MM.1S (cell line): ENCODE measurements around the gene SIPA1L2.

Experiments
- DNase-seq: peaks from one replicate; pipeline ENCODE4 v3.0.0-alpha.2; 2015
- H2AFZ ChIP-seq: fragments of 300-600 bp; sonication (generic); 2 replicates; pipeline ENCODE4 v1.6.0; 2016; ENCODE audit warnings: antibody characterized with exemption, low read length
- H3F3A ChIP-seq: fragments of 300-600 bp; sonication (generic); 2 replicates; pipeline ENCODE4 v1.6.1; 2016; ENCODE audit warnings: mild to moderate bottlenecking, antibody characterized with exemption, low read length, moderate library complexity, mixed read lengths; ENCODE audit not compliant: insufficient read depth
- H3K27ac ChIP-seq: fragments of 300-600 bp; sonication (generic); 2 replicates; pipeline ENCODE4 v1.5.1; 2016; ENCODE audit warnings: mild to moderate bottlenecking, low read length
- H3K27me3 ChIP-seq: fragments of 300-600 bp; sonication (generic); replicated peaks from 2 replicates; pipeline ENCODE4 v1.6.0; 2016; ENCODE audit warnings: low read length; ENCODE audit not compliant: insufficient read depth
- H3K36me3 ChIP-seq: fragments of 300-600 bp; sonication (generic); replicated peaks from 2 replicates; pipeline ENCODE4 v1.6.1; 2016; ENCODE audit warnings: mild to moderate bottlenecking, low read length, mixed read lengths; ENCODE audit not compliant: insufficient read depth
- H3K4me1 ChIP-seq: fragments of 300-600 bp; sonication (generic); 2 replicates; pipeline ENCODE4 v1.6.1; 2016; ENCODE audit warnings: low read length, mixed read lengths
- H3K4me2 ChIP-seq: fragments of 300-600 bp; sonication (generic); 2 replicates; pipeline ENCODE4 v1.6.0; 2016; ENCODE audit warnings: low read depth, low read length
- H3K4me3 ChIP-seq: fragments of 300-600 bp; sonication (generic); 2 replicates; pipeline ENCODE4 v1.5.1; 2016; ENCODE audit warnings: low read length, mixed read lengths
- H3K79me2 ChIP-seq: fragments of 300-600 bp; sonication (generic); 2 replicates; pipeline ENCODE4 v1.6.1; 2016; ENCODE audit warnings: mixed run types, low read length, mixed read lengths
- H3K9ac ChIP-seq: fragments of 300-600 bp; sonication (generic); 2 replicates; pipeline ENCODE4 v1.6.1; 2016; ENCODE audit warnings: low read length, mixed read lengths
- H3K9me2 ChIP-seq: fragments of 300-600 bp; sonication (generic); replicated peaks from 2 replicates; pipeline ENCODE4 v1.6.1; 2016; ENCODE audit warnings: mild to moderate bottlenecking, low read length, mixed read lengths; ENCODE audit not compliant: insufficient read depth
- H3K9me3 ChIP-seq: fragments of 300-600 bp; sonication (generic); replicated peaks from 2 replicates; pipeline ENCODE4 v1.6.1; 2016; ENCODE audit warnings: mild to moderate bottlenecking, low read length, mixed read lengths; ENCODE audit not compliant: insufficient read depth
- H4K20me1 ChIP-seq: fragments of 300-600 bp; sonication (generic); 2 replicates; pipeline ENCODE4 v1.6.1; 2016; ENCODE audit warnings: mild to moderate bottlenecking, low read length, moderate library complexity, mixed read lengths; ENCODE audit not compliant: insufficient read depth
- EZH2 ChIP-seq: fragments of 300-600 bp; sonication (generic); optimal IDR thresholded peaks from 2 replicates; pipeline ENCODE3; 2017; ENCODE audit warnings: low read depth, mild to moderate bottlenecking, antibody characterized with exemption, low read length, mixed read lengths
- EZH2phosphoT487 ChIP-seq: fragments of 300-600 bp; sonication (generic); IDR thresholded peaks from 2 replicates; pipeline ENCODE4 v1.6.1; 2018; ENCODE audit warnings: antibody characterized with exemption, low read length
- TF ChIP-seq, protein P1 (sequence below): fragments of 300-600 bp; sonication (generic); IDR thresholded peaks from 2 replicates; pipeline ENCODE4 v1.5.1; 2016; ENCODE audit warnings: antibody characterized with exemption, low read length, mixed read lengths

The SIPA1L2 gene

DNA sequence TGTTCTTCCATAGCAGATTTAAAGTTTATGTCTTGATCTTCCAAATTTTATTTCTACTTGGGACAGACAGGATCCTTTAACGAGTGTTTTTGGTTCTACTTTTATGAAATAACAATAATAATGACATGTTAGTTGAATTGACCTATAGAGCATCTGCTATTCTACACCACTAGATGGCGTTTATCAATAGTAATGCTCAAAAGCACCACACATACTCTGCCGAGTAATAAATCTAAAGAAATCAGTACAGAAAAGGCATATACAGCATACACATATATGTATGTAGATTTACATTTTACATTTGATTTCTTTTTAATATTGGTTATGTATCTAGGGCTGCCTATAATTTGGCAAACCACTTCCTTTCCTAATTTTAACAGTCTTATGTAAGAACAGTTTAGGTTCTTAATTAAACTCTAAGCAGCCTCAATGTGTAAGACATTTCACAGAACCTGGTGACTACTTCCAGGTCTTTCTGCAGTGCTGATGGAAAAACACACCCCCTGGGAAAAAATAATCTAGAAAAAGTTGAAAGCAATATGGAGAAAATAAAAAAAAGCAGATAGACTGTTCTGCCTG, 5.9 kb upstream of the SIPA1L2 start:
- Histone ChIP-seq H3K4me2 (no peak overlapping the region), H3F3A (0 out of 2 replicates have a peak, but pooled peaks cover 5% of the 10 kb centered on the region), H3K36me3 (no peaks in the 10 kb centered on the region), H3K9me2 (no peaks in the 10 kb centered on the region), H4K20me1 (no peaks in the 10 kb centered on the region), H3K79me2 (no peaks in the 10 kb centered on the region), H3K27me3 (peaks cover 7% of the 10 kb centered on the region; the same call in 1 of the 2 replicates), H3K4me1 (0 out of 2 replicates have a peak, but pooled peaks cover 3% of the 10 kb centered on the region), H2AFZ (no peak overlapping the region), H3K4me3 (no peak overlapping the region), H3K27ac (no peak overlapping the region), H3K9ac (no peak overlapping the region), H3K9me3 (no peaks in the 10 kb centered on the region)
- TF ChIP-seq, protein P1, sequence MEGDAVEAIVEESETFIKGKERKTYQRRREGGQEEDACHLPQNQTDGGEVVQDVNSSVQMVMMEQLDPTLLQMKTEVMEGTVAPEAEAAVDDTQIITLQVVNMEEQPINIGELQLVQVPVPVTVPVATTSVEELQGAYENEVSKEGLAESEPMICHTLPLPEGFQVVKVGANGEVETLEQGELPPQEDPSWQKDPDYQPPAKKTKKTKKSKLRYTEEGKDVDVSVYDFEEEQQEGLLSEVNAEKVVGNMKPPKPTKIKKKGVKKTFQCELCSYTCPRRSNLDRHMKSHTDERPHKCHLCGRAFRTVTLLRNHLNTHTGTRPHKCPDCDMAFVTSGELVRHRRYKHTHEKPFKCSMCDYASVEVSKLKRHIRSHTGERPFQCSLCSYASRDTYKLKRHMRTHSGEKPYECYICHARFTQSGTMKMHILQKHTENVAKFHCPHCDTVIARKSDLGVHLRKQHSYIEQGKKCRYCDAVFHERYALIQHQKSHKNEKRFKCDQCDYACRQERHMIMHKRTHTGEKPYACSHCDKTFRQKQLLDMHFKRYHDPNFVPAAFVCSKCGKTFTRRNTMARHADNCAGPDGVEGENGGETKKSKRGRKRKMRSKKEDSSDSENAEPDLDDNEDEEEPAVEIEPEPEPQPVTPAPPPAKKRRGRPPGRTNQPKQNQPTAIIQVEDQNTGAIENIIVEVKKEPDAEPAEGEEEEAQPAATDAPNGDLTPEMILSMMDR, result peak; percentile 88
- TF ChIP-seq EZH2phosphoT487 (no peak), EZH2 (no peak)
- DNase-seq, result peak; percentile 81

DNA sequence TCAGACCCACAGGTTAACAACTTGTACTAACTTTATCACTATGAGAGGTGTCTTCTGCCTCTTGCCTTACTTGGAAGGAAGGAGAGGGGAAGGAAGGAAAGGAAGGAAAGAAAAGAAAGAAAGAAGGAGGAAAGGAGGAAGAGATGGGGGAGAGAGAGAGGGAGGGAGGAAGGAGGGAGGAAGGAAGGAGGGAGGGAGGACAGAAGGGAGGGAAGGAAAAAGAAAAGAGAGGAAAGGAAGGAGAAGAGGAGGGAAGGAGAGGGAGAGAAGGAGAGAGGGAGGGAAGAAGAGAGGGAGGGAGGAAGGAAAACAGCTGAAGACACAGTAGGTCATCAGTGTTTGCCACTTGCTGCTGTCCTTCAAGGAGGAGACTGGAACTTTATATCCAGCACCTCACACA, 5.3 kb upstream of the SIPA1L2 start:
- Histone ChIP-seq H3K27ac (no peak overlapping the region), H3K4me1 (0 out of 2 replicates have a peak, but pooled peaks cover 3% of the 10 kb centered on the region), H3F3A (0 out of 2 replicates have a peak, but pooled peaks cover 5% of the 10 kb centered on the region), H3K9me3 (no peaks in the 10 kb centered on the region), H3K9ac (no peak overlapping the region), H3K27me3 (peaks cover 7% of the 10 kb centered on the region; the same call in 1 of the 2 replicates), H3K36me3 (no peaks in the 10 kb centered on the region), H3K9me2 (no peaks in the 10 kb centered on the region), H3K4me2 (no peak overlapping the region), H4K20me1 (no peaks in the 10 kb centered on the region), H3K4me3 (no peak overlapping the region), H3K79me2 (no peaks in the 10 kb centered on the region), H2AFZ (no peak overlapping the region)
- TF ChIP-seq, protein P1, result no peak
- TF ChIP-seq EZH2phosphoT487 (no peak), EZH2 (no peak)
- no peak for DNase-seq

DNA sequence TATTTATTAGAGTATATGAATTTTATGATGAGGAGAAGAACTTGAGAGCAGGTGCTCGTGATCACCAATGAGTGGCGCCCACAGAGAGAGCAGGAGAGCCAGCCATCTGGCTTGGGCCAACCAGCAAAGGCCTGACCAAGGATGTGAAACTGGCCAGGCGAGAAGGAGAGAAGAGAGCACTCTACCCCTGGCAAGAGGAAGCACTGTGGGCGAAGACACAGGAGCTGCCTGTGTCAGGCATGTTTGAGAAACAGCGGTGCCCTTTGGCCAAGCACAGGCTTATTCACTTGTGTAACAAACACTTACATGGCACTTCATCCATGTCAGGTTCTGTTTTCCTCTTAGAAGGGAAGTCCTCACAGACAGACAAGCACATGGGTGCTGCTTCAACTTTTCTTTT, 4.2 kb upstream of the SIPA1L2 start:
- Histone ChIP-seq H3F3A (peaks cover 6% of the 10 kb centered on the region), H3K4me3 (no peak overlapping the region), H3K4me1 (peaks cover 6% of the 10 kb centered on the region; the same call in 1 of the 2 replicates), H3K9me2 (no peaks in the 10 kb centered on the region), H3K79me2 (no peaks in the 10 kb centered on the region), H2AFZ (no peak overlapping the region), H3K9ac (no peak overlapping the region), H3K9me3 (no peaks in the 10 kb centered on the region), H4K20me1 (no peaks in the 10 kb centered on the region), H3K4me2 (no peak overlapping the region), H3K27ac (no peak overlapping the region), H3K27me3 (peaks cover 11% of the 10 kb centered on the region), H3K36me3 (no peaks in the 10 kb centered on the region)
- peak; percentile 53 for DNase-seq
- TF ChIP-seq EZH2 (no peak), EZH2phosphoT487 (no peak)
- TF ChIP-seq, protein P1, result 0 out of 2 replicates have a peak, but pooled peaks have one; percentile 9
